ENCODE measurements around the gene NTNG2. TPM values are rescaled to one million over a fixed set of nuclear protein-coding genes. Genes with fewer than 3 reads are reported as not detected.

Gene NTNG2
- total and polyA plus RNA-seq, 9 of the 15 experiments (the other 6 are each of a cell fraction or from before 2014, with no cell fraction given): 0.01 to 0.11 (median 0.09) TPM; not detected in 6

GRCh38 chr9:132197856-132198550 is 36.1 kb downstream of the NTNG2 start:
- Histone ChIP-seq H3K9me1 (ENCODE audit: control insufficient read depth, insufficient read depth, low read length) (no peaks in the 10 kb centered on the region), H3K36me3 (ENCODE audit: control insufficient read depth, insufficient read depth, low read length) (no peaks in the 10 kb centered on the region), H3K79me2 (ENCODE audit: control insufficient read depth, insufficient read depth, low read length) (no peaks in the 10 kb centered on the region), H3K4me1 (replicated peaks in 1 of 2; ENCODE audit: control insufficient read depth in 2 of 2, insufficient read depth in 2 of 2, low read length in 2 of 2) (peaks cover 0 to 13% of the 10 kb centered on the region in 2 experiments; a peak in 1 of 5 replicates), H3K27me3 (ENCODE audit: control insufficient read depth in 2 of 2, insufficient read depth in 2 of 2, low read length in 2 of 2) (peaks cover 46 to 85% of the 10 kb centered on the region in 2 experiments), H3K4me2 (ENCODE audit: insufficient read depth, low read length) (no peak overlapping the region), H4K20me1 (replicated peaks; ENCODE audit: control insufficient read depth, insufficient read depth, low read length) (peaks cover 8% of the 10 kb centered on the region; the same call in 1 of the 2 replicates), H3K9me3 (replicated peaks; ENCODE audit: control insufficient read depth, insufficient read depth, low read depth, low read length) (no peaks in the 10 kb centered on the region), H2AFZ (ENCODE audit: low read depth, low read length) (no peak overlapping the region), H3K9ac (ENCODE audit: insufficient read depth in 1 of 2, low read depth in 2 of 2, low read length in 2 of 2) (no peak overlapping the region), H3K4me3 (no peak overlapping the region), H3K27ac (ENCODE audit: extremely low read depth, low read depth, low read length) (no peak overlapping the region)
- BruUV-seq (replicated peaks): no TSS peak
- CTCF ChIA-PET (ENCODE audit: low intra/inter-chr PET ratio): no interaction called here
- WGBS (ENCODE audit: insufficient coverage, low coverage, missing lambda C conversion rate): 28% methylated on average over 51 of the region's 58 CpGs
- in situ Hi-C loops (cut with MboI): no loop called here
- intact Hi-C loops (cut with micrococcal nuclease): no loop called here
- TF ChIP-seq ATF6 (CRISPR knock-in tag; IDR thresholded peaks at IDR 0.05) (no peak), LEF1 (IDR thresholded peaks at IDR 0.05) (no peak), BCLAF1 (IDR thresholded peaks at IDR 0.05; ENCODE audit: borderline replicate concordance in 1 of 2, control insufficient read depth in 1 of 2, low read depth in 2 of 2, low read length in 1 of 2) (no peak), SIX5 (IDR thresholded peaks at IDR 0.05; ENCODE audit: borderline replicate concordance in 1 of 2, insufficient read depth in 1 of 2, low read depth in 1 of 2, low read length in 2 of 2) (no peak)
- POLR2A ChIA-PET: no interaction called here
- DNase-seq (ENCODE audit: extremely low read depth in 1 of 4, low spot score in 3 of 4) (no peak), ATAC-seq (no peak), FAIRE-seq (no peak)
